Head of caudate nucleus (tissue), 42 donors: Measurements from ENCODE around the gene TAF10.

Source experiments
- DNase-seq, 42 donors: peaks; one replicate each; pipeline versions ENCODE4 v3.0.0 to v3.0.0-alpha.2; 2020 to 2021; ENCODE audit warnings: mixed read lengths in 7 of 42
- intact Hi-C: fragments of 100-400 bp; cut with DNase I; formaldehyde crosslinking; loops from one replicate; pipeline ENCODE4 v1.15.0; 2022

The TAF10 gene

DNA sequence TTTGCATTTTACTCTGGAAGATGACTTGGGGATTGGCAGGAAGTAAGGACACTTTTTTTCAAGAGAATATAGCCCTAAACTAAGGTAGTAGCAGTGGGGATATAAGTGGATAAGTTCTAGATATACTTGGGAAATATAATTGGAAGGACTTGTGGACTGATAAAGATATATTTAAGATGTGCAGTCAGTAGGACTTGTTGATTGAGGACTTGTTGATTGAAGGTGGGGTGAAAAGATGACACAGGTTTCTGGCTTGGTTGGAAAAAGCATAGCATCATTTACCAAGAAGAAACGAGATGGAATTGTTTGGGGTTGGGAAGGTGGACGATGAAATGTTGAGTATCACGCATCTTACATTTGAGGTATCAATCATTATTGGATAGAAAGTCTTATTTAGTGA lies 1.5 kb upstream of the TAF10 start:
- no peak for DNase-seq
- intact Hi-C loops: no loop called here

DNA sequence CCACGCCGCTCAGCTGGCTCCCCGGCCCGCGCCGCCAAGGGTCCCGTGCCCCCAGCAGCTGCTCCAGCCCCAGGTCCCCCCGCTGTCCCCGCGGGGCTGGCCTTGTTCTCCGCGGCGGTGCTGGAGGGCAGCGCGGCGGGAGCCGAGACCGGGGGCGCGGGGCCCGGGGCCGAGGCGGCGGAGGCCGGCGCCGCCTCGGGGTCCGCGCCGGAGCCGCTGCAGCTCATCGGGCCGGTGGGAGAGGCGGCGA lies 128 bp downstream of the TAF10 start:
- peak in 1 of 42 donors; percentile 58 for DNase-seq
- intact Hi-C loops: loop anchor here (2.0 kb wide), 1 partner anchor 71 kb away; the partner anchor contains the start of gene MRPL17

DNA sequence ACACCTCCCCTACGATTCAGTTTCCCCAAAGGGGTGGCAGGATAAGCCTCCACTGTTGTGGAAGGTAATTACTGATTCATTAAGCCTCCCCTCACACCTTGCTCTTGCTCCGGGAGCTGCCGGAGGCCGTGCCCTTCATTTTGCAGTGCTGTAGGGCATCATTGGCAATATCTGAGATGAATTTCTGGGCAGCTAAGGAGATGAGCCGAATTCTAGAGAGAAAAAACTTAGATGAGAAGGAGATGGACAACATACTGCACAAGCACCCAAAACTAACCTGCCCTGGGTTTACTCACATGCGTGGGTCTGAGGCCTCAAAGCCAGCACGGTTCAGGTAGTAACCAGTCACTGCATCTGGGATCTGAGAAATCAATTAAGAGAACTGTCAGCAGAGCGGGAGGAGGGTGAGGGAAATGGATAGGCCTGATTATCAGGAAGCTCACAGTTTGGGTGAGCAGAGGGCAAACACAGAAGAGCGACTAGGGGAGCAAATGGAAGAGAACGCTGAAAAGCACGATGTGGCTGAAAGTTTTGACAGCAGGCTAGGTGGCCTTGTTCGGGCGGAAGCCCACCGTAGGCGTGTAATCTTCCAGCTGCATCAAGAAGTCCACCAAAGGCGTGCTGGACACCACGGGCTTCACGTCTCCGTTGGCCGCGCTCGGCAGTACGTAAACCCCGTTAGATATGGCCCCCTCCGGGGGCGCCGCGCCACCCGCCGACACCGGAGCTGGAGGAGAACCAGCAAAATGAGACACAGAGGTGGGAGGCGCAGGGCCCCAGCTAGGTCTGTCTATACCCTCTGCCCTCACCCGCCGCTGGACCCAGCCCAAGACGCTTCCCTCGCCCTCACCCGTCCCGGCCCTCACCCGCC lies 689 bp downstream of the TAF10 start:
- intact Hi-C loops: loop anchor here (2.0 kb wide), 1 partner anchor 71 kb away; the partner anchor contains the start of gene MRPL17
- DNase-seq: peak in 29 of 42 donors; percentile 26 to 71 (median 46)

DNA sequence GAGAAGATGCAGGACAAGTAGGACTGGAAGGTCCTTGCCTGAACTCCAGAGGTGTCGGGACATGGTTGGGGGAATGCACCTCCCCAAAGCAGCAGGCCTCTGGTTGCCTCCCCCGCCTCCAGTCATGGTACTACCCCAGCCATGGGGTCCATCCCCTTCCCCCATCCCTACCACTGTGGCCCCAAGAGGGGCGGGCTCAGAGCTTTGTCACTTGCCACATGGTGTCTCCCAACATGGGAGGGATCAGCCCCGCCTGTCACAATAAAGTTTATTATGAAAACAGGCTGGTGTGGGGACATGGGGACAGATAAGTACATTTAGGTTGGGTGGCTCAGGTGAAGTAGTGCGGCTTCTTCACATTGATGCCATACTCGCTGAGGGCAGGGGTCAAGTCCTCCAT lies 1.4 kb downstream of the TAF10 start:
- intact Hi-C loops: loop anchor here (2.0 kb wide), 1 partner anchor 72 kb away; the partner anchor contains the start of gene MRPL17
- DNase-seq: peak in 2 of 42 donors; percentile 12 to 22

DNA sequence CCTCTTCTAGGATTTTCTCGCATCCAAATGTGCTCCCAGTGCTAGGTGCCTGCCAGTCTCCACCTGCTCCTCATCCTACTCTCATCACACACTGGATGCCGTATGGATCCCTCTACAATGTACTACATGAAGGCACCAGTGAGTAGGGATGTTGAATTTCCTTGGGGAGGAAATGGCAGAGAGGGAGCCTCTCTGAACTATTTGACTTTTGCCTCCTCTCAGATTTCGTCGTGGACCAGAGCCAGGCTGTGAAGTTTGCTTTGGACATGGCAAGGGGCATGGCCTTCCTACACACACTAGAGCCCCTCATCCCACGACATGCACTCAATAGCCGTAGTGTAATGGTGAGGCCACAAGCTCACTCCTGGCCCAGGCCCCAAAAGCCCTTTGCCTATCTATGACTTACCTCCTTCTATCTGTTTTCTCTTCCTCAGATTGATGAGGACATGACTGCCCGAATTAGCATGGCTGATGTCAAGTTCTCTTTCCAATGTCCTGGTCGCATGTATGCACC lies 2.5 kb downstream of the TAF10 start:
- DNase-seq: peak in 5 of 42 donors; percentile 5 to 27 (median 9)
- intact Hi-C loops: loop anchor here (2.0 kb wide), 1 partner anchor 73 kb away; the partner anchor contains the start of gene MRPL17

DNA sequence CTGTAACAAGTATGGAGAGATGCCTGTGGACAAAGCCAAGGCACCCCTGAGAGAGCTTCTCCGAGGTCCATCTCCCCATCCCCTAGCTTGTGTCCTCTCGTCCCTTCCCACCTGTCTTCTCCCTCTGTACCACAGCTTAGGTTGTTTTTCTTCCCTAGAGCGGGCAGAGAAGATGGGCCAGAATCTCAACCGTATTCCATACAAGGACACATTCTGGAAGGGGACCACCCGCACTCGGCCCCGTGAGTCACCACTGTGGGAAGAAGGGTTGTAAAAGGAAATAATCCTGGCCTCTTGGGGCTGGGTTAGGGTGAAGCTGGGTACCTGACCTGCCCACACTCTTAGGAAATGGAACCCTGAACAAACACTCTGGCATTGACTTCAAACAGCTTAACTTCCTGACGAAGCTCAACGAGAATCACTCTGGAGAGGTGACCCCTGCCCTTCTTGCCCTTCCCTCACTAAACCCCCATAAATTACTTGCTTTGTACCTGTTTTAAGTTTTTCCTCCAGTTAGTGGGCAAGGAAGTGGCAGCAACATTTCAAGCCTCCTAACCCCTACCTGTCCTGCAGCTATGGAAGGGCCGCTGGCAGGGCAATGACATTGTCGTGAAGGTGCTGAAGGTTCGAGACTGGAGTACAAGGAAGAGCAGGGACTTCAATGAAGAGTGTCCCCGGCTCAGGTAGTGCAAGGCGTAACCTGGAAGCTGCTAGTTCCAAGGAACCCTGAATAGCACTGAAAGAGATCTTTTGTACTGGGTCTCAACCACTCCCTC lies 3.1 kb downstream of the TAF10 start:
- intact Hi-C loops: loop anchor here (1.0 kb wide), 1 partner anchor 28 kb away; no protein-coding TSS in a partner anchor
- DNase-seq: peak in 6 of 42 donors; percentile 6 to 33 (median 18)

DNA sequence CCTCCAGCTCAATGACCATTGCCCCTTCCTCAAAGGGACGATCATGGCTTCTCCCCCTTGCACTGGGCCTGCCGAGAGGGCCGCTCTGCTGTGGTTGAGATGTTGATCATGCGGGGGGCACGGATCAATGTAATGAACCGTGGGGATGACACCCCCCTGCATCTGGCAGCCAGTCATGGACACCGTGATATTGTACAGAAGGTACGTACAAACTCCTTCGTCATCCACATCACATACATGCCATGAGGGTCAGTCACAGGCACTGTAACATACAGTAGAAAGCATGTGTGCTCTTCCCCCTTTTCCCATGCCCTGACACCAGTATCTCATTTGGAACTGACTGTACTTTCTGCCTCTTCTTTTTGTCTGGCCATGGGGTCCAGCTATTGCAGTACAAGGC lies 4.0 kb downstream of the TAF10 start:
- DNase-seq: peak in 6 of 42 donors; percentile 6 to 30 (median 12)
- intact Hi-C loops: loop anchor here (1.0 kb wide), 1 partner anchor 29 kb away; no protein-coding TSS in a partner anchor

DNA sequence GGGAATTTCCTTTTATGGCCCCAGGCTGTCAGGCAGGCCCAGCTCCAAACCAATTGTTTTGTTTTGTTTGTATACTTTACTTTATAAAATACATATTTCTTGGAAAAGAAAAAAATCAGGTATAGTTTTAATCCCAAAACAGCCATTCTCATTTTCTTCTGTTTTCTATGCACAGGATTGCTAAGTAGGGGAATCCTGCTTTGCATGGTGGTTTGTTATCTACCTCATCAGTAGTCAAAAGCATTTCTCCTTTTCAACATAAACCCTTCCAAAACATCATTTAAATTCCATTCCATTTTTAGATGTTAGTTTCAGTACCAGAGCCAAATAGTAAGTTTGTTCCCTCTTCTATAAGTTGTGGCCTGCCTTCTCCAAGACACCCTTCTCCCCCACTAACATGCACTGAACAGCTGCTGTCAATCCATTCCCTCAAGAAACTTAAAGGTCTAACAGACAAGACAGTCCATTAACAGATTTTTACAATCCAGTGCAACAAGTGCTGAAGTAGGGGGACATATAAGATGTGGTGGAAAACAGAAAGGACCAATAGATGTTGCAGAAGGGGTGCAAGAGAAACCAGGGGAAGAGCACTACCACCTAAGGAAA lies 4.7 kb downstream of the TAF10 start:
- intact Hi-C loops: no loop called here

DNA sequence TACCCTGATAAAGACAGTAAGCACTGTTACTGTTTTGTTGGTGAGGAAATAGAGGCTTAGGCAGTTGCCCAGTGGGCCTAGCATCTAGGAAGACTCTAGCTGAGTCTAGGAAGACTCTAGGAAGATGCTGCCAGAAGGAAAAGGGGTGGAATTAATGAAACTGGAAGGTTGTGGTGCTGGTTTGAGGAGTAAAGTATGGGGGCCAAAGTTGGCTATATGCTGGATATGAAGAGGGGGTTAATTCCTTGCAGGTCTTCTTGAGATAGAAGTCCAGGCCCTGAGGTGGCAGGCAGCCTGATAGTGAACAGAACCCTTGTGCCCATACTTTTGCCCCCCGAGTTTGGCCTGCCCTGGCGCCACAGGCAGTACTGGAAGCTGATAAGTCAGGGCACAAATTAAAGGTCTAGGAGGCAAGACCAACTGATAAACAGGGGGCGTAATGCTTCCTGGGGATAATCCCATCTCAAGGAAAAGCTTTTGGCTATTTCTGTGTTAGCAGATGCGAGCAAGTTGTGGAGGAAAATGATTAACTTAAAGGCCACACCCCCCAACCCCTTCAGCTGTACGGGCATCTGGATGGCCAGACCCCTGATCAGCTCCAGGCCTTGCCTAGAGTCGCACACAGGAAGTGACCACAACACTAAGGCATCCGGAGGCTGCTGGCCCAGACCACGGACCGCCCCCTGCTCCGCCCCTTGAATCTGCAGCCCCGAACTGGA lies 5.4 kb downstream of the TAF10 start:
- intact Hi-C loops: no loop called here
- peak; percentile 68 to 91 (median 83) for DNase-seq

More for the DNA sequence above, 4.7 kb downstream of the TAF10 start:
- DNase-seq: peak in 1 of 42 donors; percentile 1

DNA sequence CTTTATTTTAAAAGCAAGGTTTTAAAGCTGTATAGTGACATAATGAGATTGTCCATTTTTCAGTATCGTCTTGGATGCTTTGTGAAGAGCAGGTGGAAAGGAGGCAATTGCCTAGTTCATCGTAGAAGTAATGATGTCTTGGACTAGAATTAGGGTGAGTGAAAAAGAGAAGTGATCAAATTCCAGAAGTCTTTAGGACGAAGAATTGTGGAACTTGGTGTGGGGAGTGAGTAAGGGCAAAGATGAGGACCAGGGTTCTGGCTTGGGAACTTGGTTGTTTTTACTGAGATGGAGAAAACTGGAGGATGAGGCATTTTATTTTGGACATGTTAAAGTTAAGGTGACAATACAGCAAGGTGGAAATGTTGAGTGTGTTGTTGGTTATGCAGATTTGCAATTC lies 7.2 kb downstream of the TAF10 start:
- intact Hi-C loops: no loop called here
- DNase-seq: peak in 2 of 42 donors; percentile 30 to 32

DNA sequence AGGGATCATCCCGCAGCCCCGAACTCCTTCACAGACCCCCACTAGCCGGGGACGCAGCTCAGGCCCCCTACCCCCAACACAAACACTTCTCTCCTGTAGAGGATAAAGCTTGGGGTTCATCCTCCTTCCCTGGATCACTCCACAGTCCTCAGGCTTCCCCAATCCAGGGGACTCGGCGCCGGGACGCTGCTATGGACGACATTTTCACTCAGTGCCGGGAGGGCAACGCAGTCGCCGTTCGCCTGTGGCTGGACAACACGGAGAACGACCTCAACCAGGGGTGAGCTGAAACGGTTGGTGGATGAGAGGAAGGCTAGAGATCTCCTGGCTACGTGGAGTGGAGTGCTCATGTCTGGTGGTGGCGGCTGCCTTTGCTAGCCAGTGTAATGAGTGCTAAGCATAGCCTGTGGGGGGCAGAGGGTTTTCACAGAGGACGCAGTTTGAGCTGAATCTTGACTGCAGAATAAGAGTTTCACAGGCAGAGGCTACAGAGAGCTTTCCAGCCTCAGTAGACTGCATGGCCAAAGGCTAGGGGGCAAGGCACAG lies 7.9 kb downstream of the TAF10 start:
- intact Hi-C loops: no loop called here

DNA sequence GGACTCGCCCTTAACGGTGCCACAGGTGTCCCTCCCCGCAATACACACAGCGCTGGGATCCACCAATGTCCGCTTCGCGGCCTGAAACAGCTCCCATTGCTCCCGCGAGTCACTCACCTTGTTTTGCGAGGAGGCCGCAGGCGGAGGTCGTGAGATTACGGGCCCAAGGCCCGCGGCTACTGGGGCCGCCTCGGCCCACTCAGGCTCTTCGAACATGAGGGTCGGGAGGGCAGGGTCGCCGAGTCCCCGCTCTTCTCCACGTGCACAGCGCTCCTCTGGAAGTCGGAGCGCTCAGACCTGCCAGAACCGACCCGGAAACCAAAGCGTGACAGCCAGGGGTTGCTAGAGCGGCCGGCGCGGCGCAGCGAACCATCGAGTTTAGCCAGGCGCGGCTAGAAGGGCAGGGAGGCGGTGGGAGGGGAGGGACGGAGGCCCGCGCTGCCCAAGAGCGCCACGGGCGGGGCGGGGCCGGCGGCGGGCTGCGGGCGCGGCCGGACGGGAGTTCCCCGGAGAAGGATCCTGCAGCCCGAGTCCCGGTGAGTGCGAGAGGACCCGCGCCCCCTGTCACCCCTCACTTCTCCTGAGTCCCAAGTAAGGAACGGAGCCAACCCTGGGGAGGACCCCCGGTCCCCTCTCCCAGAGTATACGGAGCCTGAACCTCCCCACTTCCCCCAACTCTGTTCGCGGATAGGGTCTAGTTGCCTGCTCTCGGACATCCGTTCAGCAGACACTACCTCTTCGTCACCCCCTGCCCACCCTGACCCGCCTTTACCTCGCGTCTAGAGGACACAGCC lies 8.5 kb downstream of the TAF10 start, which contains the start of the genes ILK and RRP8:
Gene ILK, plus strand, starts transcription at position 488 of the 794 bp plus-strand sequence. CDS start 498 bp downstream, outside the sequence.
Gene RRP8, minus strand, starts transcription at position 330 of the 794 bp plus-strand sequence. Its CDS starts 114 bp downstream, at position 216.
- DNase-seq: peak; percentile 76 to 97 (median 93)
- intact Hi-C loops: loop anchor here (2.0 kb wide), 1 partner anchor 79 kb away; the partner anchor contains the start of gene MRPL17

More for the DNA sequence above, 7.9 kb downstream of the TAF10 start:
- DNase-seq: peak in 41 of 42 donors; percentile 34 to 86 (median 69)

DNA sequence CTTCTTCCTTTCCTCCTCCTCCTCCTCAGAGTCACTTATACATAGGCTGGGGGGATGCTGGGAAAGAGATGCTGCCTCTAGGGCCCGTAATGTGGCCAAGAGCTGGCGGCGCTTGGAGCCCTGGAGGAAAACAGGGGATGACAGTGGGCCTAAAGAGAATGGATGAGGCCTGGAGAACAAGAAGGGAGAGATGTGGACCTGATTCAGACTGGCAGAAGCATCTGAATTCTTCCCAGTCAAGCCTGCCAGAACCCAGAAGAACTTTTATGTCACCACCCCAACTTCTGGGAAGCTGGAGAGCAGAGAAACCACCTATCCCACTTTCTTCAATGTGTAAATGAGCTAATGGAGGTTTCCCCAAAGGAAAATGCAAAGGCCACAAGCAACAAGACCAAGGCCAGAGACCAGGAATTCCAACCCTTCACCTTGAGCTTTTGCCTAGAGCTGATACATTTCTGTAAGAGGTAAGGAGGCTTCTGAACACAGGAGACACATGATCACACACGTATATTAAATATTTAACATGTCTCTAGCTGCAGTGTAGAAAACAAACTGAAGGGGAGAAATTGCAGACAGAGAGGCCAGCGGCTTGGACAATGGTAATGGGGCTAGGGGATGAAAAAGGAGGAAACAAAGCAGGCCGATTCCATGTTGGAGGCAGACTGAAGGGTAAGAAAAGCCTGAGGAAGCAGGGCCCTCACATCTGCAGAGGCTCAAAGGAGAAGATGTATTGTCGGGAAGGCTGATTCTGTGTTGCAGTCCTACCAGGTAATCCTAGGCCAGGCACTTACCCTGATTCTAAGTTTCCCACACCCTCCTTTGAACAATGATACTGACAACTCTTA lies 9.7 kb downstream of the TAF10 start:
- intact Hi-C loops: loop anchor here (2.0 kb wide), 1 partner anchor 80 kb away; the partner anchor contains the start of gene MRPL17
- peak in 4 of 42 donors; percentile 1 to 33 (median 18) for DNase-seq

DNA sequence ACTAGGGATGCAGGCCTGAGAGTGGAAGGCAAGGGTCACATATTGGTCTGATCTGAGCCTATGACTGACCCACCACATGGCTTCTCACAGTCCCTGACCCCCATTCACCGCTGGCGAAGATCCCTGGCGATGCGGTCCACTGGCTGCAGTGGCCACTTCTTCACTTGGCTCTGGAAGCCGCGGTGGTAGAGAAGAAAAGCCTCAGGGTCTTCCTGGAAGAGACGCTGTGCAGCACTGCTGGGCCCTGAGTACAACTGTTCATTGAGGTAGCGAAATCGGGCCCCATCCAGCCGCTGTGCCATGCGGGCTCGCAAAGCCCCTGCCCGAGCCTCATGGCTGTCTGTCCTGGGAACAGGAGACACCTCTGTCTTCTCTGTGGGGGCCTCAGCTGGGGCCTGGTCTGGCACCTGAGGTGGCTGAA lies 11.0 kb downstream of the TAF10 start:
- DNase-seq: peak in 3 of 42 donors; percentile 6 to 20 (median 19)

DNA sequence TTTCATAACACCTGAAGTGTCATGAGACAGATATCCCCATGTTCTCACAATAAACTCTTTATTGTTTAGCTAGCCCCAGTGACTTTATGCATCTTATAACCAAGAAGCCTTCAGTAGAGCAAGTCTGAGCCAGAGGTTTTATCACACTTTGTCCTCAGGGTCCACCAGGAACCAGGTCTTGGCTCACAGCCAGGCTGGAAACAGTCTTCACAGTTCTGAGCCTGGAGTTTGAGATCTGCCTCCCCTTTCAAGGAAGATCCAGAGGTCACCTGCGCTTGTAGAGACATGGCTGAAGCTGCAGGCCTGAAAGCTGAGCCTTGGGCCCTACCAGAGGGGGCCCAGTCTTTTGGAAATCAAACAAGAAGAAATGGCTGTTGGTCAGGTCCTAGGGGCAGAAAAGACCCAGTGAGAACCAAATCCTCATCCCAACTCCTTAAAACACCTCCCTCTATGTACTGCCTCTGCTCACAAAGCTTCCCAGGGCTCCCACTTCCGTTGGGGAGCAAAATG lies 12.1 kb downstream of the TAF10 start:
- peak in 2 of 42 donors; percentile 4 to 21 for DNase-seq
- intact Hi-C loops: no loop called here

More for the DNA sequence above, 11.0 kb downstream of the TAF10 start:
- intact Hi-C loops: no loop called here

DNA sequence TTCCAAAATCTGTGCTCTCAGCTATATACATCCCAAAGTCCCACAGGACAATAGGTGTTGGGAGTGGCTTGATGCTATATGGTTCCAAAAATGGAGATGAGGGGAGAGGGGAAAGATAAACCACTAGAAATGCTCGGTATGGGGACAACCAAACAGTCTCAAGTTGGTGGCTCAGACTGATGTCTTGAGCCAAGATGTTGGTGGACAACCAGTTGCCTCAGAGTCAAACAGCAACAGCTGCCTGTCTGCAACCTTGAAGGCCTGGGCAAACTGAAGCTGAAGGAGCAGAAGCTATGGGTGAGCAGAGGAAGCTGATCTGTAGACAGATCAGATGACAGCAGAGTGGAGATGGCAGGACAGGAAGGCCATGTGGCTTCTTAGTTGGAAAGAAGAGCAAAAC lies 12.6 kb downstream of the TAF10 start:
- intact Hi-C loops: no loop called here
- peak in 2 of 42 donors; percentile 4 to 16 for DNase-seq
